Adrenal gland (tissue), 5 donors: Measurements from ENCODE around the gene PRKD1.

ENCODE experiments used
- CTCF ChIP-seq, 6 experiments: fragments of 450-650 bp in 4 of 6; fragments of 200-600 bp in 2 of 6; sonication (generic) in 1 of 6; IDR thresholded peaks; 1 replicate in 5 of 6; 2 replicates in 1 of 6; pipeline versions ENCODE4 v1.5.1 to v1.8.0; 2016 to 2021; ENCODE audit warnings: antibody characterized with exemption in 6 of 6, mild to moderate bottlenecking in 2 of 6, moderate library complexity in 1 of 6
- POLR2A ChIP-seq, 2 donors: fragments of 450-650 bp; IDR thresholded peaks; one replicate each; pipeline ENCODE4 v1.6.1; 2017; ENCODE audit warnings: antibody characterized with exemption in 2 of 2, mild to moderate bottlenecking in 2 of 2, moderate library complexity in 1 of 2
- donor health status: DM: no; HTN: no; CAD: no.

- TF ChIP-seq CTCF (IDR thresholded peaks at IDR 0.05) = peak in 5 of 6 experiments; percentile 12 to 58 (median 36)
- no peak for TF ChIP-seq POLR2A (IDR thresholded peaks at IDR 0.05)
Observed at GRCh38 chr14:29536886-29537511, 390.6 kb downstream of the PRKD1 start.
